GM19468 (cell line): ENCODE measurements around the gene FAM240A.

Experiments
- ATAC-seq: cut with Tn5 transposase; IDR thresholded peaks from one replicate; pipeline ENCODE4 v1.9.1; 2021; ENCODE audit warnings: mild to moderate bottlenecking, moderate library complexity, moderate number of reproducible peaks; ENCODE audit not compliant: unreplicated experiment; ENCODE audit errors: extremely low read depth

Gene FAM240A

DNA sequence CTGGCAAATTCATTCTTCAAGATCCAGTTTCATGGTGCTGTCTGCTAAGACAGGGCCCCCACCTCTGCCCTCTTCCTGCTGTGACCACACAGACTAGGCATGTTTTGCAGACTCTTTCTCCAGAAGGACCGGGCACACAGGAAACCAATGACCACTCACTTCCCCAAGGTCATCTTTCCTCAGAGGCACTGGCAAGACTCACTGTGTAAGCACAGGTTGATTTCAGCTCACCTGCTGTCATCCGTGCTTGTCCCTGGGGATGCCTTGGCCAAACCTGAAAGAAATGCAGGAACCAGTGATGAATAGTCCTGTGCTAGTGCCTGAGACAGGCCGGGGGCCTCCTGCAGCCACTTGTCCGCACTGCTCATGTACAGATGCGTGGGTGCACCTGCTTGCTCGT is 47.7 kb downstream of the FAM240A start:
- no peak for ATAC-seq

DNA sequence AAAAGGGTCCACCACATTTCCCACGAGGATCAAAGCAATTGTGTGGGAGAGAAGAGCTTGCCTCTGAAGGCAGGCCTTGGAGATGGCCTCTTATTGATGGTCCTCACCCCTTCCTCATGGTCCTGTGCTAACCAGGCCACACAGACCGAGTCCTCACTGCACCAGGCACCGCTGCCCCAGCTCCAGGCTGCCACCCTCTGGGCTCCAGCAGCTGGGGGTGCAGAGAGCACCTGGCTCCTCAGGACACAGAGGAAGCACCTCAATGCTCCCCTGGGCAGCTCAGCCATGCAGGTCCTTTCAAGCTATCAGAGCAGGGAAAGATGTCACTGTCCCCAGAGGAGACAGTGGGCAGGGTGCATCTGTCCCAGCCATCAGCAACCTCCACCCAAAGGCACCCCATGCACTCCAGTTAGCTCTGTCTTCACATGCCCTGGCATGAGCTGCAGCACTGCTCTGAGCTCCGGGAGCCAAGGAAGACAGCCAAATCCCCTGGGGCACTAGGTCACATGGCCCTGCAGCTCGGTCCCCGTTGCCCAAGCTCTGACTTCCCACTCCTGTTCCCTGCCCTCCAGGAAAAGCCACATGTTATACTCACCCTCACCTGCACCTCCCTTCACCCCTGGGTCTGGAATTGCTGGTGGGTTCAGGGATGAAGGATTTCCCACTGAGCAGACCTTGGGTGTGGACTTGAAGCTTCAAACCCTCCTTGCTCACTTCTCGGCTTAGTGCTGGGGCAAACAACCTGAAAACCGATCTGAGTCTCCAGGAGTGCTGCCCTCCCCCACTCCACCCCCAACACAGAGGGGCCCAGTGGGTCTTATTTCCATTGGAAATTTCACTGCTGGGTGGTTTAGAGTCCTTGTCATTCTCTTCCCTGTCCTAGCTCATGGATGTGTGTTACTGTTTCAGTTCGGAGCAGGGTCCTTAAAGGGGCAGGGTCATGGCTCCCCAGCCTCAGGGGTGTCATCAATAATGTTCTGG is 48.5 kb downstream of the FAM240A start:
- ATAC-seq = no peak

DNA sequence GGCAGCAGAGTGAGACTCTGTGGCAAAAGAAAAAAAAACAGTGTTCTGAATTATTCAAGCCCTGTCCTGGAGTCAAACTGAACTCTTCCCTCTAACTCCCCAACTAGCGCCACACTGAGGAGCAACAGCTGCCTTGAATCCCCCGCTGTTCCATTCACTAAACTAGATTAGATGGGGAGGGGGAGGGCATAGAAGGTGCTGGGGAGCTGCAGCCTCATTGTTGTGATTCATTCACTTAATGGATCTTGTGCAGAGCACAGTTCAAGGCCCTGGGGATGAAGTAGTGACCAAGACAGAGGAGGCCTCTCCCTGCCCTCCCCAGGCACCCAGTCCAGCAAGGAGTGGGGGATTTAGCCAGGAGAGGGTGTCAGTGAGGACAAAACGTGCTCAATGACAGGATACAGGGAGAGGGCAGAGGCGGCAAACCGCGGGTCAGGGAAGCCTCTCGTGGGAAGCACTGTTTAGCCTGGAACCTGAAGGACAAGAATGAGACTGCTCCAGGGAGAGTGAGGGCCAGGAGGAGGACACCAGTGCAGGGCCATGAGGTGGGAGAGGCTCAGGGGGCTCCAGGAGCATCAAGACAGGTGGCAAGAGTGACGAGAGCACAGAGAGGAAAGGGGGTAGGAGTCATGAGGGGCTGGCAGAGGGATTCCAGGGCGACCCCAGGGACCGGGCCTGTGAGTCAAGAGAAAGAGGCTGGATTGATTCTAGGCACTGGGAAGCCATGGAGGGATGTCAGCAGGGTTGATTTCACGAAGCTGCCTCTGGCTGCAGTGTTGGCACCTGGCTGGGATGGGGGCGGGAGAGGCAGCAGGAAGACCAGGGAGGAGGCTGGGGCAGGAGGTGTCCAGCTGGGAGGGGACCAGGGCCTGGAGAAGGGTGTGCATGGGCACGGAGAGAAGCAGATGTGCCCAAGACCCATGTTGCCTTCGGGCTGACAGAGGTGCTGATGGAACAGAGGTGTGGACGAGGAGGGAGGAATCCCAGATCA is 49.7 kb downstream of the FAM240A start:
- no peak for ATAC-seq

DNA sequence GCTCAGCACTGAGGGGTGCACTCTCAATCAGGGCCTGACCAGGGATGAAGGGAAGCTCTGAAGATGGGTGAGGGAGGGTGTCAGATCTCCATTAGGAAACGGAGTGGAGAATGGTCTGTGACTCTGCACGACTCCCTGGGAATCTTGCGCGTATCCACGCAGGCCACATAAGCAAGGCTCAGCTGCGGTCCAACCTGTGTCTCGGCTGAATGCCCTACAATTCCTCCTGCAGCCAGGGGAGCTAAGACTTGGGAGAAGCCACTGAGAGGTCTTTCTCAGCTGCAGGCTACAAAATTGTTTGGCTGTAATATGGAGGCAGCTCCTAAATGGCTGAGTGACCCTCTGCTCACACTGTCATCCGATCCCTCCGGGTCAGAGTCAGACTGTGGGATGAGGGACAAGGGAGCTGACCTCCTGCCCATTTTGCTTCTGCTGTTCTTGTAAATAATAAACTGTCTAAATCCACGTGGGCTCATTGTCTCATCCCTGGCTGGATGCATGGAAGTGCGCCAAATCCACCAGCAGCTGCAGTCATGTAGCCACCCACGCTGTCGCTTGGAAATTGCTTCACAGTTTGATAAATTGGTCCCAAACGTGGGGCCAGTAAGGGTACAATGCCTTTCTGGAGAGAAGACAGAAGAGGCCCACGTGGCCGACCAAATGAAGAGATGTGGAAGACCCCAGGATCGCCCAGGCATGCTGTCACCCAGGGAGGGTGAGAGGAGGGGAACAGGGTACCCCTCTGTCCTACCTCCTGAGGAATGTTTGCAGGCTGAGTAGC is 50.6 kb downstream of the FAM240A start:
- ATAC-seq = no peak

DNA sequence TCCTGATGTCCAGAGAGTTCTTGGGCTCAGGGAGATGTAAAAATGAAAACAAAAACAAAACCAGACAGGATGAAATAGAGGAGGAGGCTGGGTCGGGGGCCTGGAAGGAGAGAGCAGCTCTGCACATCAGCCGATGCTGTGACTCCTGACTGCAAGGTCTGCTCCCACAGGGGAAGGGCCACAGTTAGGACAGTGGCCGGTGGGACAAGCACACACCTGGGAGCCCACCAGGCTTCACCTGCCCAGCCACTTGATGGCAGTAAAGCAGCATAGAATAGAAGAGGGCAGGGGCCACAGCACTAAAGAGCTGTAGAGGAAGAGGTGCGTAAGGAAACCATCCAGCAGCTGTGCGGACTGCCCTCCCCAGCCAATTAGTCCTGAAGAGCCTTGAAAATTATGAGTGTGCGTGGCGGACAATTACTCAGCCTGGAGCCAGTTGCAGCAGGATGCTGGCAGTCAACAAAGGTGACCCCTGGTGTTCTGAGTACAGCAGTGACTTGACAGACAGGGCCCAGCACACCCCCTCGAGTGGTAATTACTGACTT is 51.3 kb downstream of the FAM240A start:
- ATAC-seq = no peak

DNA sequence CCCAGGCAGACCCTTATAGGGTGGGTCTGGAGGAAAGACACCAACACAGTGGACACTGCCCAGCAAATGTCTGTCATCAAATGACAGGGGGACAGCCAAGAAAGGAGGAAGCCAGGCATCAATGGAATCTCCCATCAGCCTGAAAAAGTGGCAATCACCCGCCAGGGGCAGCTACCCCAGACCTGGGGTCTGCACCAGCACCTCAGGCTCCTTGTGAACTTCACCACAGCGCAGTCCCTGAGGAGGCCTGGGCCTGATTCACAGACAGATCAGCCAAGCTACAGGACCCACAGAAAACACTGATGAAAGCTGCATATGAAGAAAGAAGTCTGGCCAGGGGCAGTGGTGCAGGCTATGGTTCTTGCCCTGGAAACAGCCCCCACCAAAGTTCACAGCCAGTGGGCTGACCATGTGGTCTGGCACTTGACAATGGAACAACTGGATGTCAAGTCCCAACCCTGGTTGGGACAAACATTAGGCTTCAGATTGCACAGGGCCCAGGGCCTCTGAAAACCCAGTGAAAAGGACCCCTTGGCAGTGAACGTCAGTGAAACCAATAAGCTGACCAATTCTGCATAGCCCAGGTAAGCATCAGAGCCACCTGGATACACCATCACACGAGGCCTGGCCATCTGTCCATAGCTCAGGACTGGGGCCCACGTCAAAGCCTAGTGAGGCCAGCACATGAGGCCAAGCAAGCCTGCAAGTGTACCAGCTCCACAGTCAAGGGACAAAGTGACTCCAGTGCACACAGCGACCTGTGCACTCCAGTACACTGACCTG is 52.1 kb downstream of the FAM240A start:
- ATAC-seq = no peak

DNA sequence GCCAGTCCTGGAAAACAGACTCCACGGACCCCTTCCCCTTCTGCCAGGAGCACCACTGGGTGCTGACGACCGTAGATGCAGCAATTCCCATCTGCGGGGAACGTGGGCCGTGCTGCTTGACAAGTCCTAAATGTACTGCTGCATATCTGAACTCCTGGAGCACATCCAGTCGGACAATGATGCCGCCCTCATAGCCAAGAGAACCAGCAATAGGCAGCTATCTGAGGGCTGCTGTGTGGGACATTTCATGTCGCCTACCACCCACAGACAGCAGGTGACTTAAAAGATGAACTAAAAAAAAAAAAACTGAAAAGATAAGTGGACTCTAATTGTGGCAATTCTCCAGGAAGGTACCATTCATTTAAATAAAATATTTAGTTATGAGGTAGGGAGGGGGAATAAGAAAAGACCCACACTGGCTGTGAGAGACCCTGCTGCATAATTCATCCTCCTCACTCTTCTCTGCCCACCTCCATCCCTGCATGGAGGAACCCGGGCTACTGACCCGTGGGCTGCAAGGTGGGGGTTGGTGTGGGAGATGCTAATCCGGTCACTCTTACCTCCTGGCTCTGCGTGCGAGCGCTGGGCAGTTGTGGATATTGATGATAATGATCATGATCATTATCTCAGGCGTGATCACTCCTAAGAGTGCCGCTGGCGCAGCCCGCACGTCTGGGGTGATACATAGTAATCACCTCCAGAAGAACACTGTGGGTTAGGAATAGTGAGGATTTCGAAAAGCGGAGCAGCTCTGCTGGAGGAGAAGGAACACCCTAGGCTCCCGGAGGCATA is 52.8 kb downstream of the FAM240A start:
- no peak for ATAC-seq

DNA sequence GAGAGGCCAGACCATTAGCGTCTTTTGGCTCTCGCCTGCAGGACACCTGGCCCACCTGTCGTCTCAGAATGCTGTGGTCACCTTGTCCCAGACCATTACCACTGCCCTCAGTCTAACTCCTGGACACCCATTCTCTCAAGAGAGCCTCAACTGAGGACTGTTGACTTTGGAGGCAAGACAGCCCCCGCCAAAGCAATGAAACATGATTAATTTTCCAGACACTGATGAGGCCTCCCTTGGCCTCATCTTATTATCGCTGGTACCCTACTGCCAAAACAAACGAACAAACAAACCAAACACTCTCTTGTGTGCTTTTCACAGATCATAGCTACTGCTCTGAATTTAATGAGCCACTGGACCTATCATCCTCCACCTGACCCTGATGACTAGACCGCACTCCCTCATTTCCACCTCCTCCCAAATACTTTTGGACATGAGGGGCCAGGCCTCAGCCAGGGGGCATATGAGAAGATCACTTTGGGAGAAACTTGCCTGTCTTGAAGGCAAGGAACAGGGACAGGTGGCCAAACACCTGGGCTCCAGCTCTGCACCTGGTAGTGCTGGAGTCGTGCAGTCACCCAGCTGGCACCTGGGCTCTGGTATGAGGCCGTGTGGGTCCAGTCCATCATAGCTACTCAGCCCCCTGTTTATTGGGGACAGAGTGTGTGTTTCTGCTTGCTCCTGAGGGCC is 53.6 kb downstream of the FAM240A start:
- ATAC-seq = no peak

DNA sequence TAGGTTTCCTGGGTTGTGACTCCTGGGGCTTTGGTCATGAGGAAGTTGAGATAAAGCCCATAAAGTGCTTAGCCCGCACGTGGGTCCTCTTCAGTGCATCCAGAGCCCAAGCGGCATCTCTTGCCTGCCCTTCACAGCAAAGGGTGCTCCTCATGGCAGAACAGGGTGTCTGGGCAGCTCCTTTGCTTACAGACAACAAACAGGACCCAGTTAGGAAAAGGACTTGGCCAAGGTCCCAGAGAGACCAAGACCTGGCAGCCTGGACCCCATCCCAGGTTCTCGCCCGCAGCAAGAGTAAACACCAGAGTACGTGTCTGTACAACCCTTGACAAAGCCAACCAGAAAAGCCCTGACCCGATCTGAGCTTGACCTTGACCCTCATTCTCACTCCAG is 54.1 kb downstream of the FAM240A start:
- ATAC-seq = no peak

DNA sequence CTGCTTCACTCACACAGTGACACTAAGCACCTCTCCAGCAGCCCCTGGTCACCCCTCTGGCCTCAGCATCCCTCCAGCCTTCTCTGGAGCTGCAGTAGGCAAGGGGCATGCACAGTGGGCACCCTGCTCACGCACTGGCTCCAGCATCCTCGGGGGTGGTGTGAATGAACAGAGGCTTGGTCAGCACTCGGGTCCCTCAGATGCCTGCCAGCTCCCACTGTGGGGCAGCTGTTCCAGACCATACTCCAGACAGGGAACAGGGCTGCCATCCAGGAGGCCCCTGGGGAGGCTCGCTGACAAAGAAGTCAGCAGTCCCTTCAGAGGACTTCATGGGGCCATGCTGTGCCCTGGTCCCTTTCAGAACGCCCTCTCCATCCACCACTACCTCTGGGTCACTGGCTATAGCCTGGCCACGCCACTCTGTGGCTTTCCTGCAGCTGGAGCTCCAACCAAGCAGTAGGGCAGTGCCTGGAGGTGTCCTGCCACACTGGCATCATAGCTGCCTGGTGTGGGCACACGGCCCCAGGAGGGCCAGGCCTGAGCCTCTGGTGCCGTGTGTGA is 54.8 kb downstream of the FAM240A start:
- no peak for ATAC-seq

DNA sequence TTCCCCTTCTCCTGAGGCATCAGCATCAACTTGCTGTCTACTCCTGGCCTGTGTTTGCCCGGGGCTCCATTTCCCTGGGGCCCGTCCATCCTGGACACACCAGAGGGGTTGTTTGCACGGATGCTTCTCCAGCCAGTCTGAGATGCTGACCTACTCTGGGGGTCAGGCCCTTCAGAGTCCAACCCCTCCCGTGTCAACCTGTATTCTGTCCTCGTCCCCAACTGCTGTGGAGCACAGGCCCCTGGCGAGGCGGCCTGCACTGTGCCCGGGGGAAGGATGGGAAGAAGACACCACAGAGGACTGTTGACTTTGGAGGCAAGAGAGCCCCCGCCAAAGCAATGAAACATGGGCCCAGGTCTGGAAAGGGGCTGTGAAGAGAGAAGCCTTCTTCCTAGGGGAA is 55.3 kb downstream of the FAM240A start:
- ATAC-seq = no peak

DNA sequence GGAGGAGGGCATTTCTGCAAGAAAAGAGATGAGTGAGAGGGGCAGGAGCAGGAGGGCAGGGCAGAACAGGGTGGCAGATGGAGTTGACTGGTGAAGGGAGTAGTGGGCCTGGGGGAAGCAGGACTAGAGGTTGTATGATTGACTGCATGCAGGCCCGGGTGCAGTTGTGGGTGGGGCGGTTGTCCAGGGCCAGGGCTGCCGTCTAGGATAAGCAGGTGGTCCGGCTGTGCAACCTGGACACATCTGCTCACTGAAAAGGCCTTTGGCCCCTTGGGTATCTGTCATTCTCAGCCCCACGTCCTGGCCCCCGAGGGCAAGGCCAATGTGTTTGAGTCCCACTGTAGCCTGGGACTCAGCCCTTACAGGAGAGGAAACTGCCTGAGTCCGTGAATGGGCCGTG is 55.8 kb downstream of the FAM240A start:
- no peak for ATAC-seq

DNA sequence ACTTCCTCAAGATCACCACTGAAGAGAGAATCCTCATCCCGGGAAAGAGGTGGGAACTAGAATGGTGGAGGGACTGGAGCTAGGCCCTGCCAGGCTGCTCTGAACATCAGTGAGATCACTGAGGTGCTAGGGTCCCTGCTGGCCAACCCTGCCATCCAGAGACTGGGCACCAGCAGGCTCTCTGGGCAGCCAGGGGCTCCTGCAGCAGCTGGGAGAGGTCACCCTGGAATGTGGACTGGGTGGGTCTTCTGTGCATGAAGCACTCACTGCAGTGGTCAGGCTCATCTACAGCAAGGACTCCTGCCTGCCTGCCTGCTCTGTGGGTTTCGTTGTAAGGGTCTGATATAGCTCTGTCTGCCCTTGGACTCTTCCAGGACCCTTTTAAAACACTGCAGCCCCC is 56.3 kb downstream of the FAM240A start:
- no peak for ATAC-seq

DNA sequence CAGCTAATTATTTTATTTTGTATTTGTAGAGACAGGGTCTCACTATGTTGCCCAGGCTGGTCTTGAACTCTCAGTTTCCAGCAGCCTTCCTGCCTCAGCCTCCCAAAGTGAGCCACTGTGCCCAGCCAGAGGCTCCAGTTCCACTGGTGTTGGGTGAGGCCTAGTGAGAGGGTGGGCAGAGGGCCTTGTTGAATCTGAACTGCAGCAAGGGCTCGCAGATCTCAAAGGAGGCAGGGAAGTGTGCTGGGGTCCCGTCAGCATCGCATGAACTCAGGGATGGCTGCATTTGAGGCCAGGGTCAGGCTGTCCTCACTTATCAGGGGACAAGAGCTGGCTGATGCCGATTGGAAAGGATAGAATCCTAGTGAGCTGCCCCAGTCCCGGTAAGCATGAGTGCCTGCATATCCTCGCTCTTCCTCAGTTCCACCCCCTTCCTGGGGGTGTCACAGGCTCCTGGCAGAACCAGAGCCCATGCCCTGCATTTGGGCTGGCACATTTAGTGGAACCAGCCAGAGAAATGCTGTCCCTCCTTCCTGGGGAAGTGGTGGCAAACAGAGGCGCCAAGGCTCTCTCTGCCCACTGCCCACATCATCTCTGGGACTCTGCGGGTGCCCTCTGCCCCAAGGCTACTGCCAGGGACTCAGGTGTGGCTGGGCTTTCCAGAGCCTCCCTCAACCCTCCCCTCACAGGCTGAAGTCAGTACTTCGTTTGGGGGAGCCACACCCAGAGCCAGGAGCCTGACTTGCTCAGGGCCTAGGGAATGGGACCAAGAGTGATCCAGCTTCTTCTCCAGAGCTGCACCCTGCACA is 57.1 kb downstream of the FAM240A start:
- no peak for ATAC-seq

DNA sequence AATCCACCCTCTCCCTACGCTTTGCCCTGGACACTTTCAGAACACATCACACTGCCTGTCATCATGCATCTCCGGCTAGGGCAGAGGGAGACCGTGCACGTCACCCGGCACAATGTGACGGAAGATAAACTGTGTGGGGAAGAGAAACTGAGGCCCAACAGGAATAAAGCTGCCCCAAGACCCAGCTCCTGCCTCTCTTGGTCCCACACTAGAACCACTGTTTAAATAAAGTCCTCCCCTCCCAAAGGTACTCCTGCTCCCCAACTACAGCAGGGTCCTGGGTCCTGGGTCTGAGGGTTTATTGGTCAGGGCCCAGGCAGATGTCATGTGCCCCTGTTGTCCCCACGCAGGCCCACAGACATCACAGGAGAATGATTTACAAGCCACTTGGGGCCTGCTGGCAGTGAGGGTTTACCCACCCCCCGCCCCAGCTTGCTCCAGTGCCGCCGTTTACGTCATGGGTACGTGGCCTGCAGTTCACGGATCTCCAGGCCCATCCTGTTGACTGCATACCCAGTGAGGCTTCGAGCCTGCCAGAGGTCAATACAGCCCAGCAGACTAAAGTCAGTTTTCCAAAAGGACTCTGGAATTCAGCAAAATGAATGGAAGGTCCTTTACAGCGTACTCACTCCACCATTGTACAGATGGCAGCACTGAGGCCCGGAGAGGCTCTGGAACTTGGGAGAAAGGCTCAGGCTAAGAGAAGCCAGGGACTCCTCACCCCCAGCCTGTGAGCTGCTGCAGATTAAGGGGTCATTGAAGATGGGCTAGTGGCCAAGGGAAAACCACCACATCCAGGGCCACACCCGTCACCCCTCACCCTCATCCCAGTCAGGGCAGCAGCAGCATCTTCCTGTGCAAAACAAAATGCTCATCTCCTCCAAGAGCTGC is 57.9 kb downstream of the FAM240A start:
- no peak for ATAC-seq
